NCI-H1105 treated with DMSO at 0.1 percent for 48 hours (cell line): Measurements from ENCODE around the gene ZNF254.
"Not testable (repeated sequence)": the region's sequence is repeated elsewhere in the genome, so short reads cannot be mapped to it uniquely, and the experiment has no call there.

Experiments
- DNase-seq: peaks from one replicate; lab custom pipeline; 2025; lab: John Stamatoyannopoulos, UW

Gene ZNF254

GRCh38 chr19:24086974-24087595, at the start of gene ZNF254:
ZNF254 (plus strand) TSS chr19:24087187; CDS start chr19:24087308, 121 bp downstream.
- DNase-seq: peak; percentile 85

- DNase-seq: no peak
Measured at GRCh38 chr19:24040621-24041020, 46.4 kb upstream of the ZNF254 start.

- not testable (repeated sequence) for DNase-seq
Measured at GRCh38 chr19:24041326-24041725, 45.7 kb upstream of the ZNF254 start.

- DNase-seq: no peak
Measured at GRCh38 chr19:24046550-24046949, 40.4 kb upstream of the ZNF254 start.

GRCh38 chr19:24048261-24048660, 38.7 kb upstream of the ZNF254 start:
- no peak for DNase-seq

- DNase-seq: no peak
Measured at GRCh38 chr19:24049537-24049936, 37.5 kb upstream of the ZNF254 start.

GRCh38 chr19:24051516-24051915, 35.5 kb upstream of the ZNF254 start:
- DNase-seq: no peak

- DNase-seq: no peak
Measured at GRCh38 chr19:24052811-24053210, 34.2 kb upstream of the ZNF254 start.

- no peak for DNase-seq
Measured at GRCh38 chr19:24053601-24054000, 33.4 kb upstream of the ZNF254 start.

- DNase-seq: no peak
Measured at GRCh38 chr19:24054044-24054935, 32.7 kb upstream of the ZNF254 start.

GRCh38 chr19:24055548-24055947, 31.4 kb upstream of the ZNF254 start:
- no peak for DNase-seq

- no peak for DNase-seq
Measured at GRCh38 chr19:24057144-24057543, 29.8 kb upstream of the ZNF254 start.

GRCh38 chr19:24059563-24060295, 27.3 kb upstream of the ZNF254 start:
- DNase-seq: no peak

GRCh38 chr19:24060687-24061356, 26.2 kb upstream of the ZNF254 start:
- DNase-seq: no peak

GRCh38 chr19:24062190-24062589, 24.8 kb upstream of the ZNF254 start:
- DNase-seq: no peak

GRCh38 chr19:24063295-24063694, 23.7 kb upstream of the ZNF254 start:
- no peak for DNase-seq

- DNase-seq: no peak
Measured at GRCh38 chr19:24064175-24064574, 22.8 kb upstream of the ZNF254 start.

GRCh38 chr19:24065243-24065642, 21.7 kb upstream of the ZNF254 start:
- no peak for DNase-seq

- DNase-seq: no peak
Measured at GRCh38 chr19:24065865-24066604, 21.0 kb upstream of the ZNF254 start.

- DNase-seq: no peak
Measured at GRCh38 chr19:24069905-24070657, 16.9 kb upstream of the ZNF254 start.

GRCh38 chr19:24071078-24071477, 15.9 kb upstream of the ZNF254 start:
- DNase-seq: no peak
